HG03175 (cell line): ENCODE results near the gene MRPL40.
"Not testable (repeated sequence)": the region's sequence is repeated elsewhere in the genome, so short reads cannot be mapped to it uniquely, and the experiment has no call there.

Experiments
- ATAC-seq: cut with Tn5 transposase; IDR thresholded peaks from one replicate; pipeline ENCODE4 v1.9.1; 2021; ENCODE audit warnings: mild to moderate bottlenecking, moderate library complexity; ENCODE audit not compliant: unreplicated experiment

Gene MRPL40

DNA sequence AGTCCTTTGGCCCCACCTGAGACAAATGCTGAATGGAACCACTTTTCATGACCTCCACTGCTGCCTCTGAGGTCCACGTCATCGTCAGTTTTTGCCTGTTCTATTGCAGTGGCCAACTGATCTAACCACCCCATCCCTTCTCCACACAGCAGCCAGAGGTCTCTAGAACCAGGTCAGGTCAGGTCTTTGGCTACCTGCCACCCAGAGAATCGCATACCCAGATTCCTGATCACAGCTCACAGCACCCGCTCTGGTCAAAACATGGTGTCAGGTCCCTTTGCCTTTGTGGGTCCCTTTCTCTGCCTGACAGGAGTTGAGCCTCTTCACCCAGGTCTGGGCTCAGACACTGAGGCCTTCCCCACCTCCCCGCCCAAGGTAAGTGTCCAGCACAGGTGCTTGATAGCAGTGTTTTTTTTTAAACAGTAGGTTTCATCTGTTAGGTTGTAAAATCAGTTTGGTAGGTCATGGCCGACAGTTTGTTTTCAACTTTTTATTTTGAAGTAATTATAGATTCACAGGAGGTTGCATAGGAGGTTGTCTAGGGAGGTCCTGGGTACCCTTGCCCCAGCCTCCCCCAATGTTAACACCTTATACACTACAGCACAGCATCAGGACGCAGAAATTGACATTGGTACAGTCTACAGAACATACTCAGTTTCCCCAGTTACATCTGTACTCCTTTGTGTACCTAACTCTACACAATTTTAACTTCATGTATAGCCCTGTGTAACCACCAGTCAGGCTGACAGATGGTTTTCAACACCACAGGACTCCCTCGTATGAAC is 8.3 kb downstream of the MRPL40 start:
- no peak for ATAC-seq

DNA sequence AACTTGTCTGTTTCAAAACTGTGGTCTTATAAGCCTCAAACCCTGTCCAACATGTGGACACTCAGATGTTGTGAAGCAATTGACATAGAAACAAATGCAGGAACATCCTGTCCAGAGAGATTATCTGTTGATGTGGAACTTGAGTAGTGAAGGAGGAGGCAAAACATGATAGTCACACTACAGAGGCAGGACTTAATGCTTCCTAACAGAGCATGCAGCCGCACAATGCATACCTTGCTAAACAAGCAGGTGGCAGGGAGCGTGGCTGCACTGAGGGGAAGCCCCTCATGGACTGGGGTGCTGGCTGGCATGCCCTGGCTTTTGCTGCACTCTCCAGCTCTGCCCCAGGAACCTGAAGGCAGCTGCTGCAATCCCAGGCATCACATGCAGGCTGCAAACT is 9.8 kb downstream of the MRPL40 start:
- ATAC-seq, result no peak

DNA sequence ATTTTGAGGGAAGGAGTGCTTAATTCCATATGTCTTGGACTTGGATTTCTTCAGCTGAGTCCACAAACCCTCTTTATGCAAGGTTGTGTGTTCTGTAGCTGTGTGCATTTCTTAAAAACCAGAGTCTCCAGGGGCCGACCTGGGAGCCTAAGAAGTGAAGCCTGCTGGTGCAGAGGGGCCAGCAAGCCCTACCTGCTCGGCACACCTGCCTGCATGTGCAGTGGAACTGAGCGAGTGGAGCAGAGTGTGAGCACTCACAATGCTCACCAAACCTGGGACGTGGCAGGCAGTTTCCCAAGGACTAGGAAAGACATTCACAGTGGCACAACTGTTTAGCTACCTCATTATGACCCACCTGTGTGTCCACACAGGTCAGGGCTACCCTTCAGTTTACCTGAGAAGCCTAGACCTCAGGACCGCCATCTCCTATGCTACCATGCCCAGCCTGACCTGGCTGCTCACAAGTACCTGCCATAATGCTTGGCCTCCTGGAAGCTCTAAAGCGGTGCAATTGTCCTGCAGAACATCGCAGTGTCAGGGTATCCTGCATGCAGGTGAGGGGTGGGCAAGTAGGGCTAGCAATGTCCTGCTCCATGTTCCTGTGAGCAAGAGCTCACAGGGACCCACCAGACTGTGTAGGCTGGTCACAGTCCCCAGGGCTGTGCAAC is 11.3 kb downstream of the MRPL40 start:
- ATAC-seq, result no peak

DNA sequence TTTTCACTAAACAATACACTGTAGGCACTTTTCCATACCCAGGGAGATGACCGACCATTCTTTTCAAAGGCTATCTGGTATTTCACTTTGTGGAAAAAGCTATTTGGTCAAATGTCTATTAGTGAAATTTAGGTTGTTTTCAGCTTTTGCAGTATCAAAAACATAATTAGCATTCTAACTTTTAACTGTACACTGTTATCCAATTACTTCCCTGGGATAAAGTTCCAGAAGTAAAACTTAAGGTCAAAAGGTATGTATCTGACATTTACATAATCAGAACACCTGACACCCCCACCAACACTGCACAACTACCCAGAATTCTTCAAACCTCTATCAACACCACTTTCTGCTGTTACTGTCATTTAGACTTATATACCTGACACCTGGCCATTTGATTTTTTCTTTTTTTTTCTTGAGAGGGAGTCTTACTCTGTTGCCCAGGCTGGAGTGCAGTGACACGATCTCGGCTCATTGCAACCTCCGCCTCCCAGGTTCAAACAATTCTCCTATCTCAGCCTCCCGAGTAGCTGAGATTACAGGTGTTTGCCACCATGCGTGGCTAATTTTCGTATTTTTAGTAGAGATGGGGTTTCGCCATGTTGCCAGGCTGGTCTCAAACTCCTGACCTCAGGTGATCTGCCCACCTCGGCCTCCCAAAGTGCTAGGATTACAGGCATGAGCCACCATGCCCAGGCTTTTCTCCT is 13.1 kb downstream of the MRPL40 start:
- ATAC-seq, result not testable (repeated sequence)

DNA sequence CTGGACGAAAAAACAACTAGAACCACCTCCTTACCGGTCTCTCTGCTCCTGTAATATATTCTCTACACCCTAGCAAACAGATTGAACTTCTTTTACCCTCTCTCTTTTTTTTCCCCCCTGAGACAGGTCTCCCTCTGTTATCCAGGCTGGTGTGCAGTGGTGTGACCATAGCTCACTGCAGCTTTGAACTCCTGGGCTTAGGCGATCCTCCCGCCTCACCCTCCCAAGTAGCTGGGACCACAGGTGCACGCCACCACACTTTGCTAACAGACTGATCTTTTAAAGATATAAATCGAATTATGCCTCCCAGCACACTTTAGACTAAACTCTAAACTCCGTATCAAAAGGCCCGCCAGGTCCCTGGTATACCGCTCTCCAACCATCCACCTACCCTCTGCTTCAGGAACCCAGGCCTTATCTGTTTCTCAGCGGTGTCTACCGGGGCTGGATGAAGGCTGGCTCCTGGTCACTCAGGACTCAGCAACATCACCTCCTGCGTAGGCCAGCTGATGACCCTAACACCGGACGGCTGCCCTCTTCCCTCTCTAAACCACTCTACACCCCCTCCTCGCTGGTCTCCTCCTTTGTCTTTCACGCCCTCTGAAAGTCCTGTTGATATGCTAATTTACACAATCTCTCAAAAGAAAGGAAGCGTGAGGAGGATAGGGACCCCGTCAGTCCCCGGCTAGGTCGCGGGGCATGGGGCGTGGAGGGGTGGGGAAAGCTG is 14.4 kb downstream of the MRPL40 start:
- ATAC-seq, result peak; percentile 8

DNA sequence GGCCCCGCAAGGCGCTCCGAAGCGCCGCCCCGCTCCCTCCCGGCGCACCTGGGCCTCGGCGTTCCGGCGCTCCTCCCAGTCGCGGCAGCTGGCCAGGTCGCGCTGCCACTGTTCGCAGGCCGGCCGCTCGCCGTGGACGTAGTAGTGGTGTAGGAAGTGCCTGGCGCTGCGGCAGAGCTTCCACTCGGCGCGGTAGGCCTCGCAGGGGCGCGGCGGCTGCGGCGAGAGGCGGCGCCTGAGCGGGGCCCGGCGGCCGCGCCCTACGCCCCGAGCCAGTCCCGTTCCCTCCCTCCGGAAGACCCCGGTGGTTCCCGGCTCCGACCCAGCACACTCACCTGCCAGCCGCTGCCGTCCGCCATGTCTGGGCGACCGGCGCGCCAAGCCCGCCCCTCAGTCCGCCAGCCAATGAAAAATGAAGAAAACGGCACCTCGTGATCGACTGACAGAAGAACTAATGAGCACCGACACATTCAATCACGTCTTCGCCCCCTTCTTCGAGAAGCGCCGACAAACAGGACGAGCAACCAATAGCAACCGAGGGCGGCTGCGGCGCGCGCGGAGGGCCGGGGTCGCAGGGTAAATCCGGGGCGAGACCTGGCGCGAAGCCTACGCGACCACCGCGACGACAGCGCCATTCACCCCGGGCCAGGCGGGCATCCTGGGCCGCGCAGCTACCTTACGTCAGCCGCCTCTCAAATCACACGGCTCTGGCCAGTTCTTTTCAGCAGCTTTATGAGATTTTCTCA is 15.2 kb downstream of the MRPL40 start, which contains the start of gene C22orf39:
C22orf39 (minus strand) TSS at position 382 of the 746 bp plus-strand sequence; CDS start at position 359, 23 bp downstream.
- peak; percentile 75 for ATAC-seq

DNA sequence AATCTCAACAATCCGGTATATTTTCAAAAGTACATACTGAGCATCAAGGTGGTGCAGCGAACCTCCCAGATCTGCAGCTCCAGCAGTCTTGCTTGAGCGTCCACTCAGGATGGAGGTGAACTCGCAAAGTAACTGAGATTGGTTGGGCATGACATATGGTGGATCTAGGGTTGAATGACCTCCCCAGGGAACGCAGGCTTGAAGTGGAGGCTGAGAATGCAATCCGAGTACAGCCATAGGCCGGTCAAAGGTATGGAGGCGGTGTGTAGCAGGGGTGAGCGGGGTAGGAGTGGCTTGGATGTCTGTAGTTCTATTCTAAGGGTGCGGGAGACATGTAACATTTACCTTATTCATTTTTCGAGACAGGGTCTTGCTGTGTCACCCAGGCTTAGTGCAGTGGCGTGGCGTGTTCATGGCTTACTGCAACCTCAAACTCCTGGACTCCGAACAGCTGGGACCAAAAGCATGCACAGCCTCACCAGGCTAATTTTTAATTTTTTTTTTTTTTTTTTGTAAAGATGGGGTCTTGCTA is 15.8 kb downstream of the MRPL40 start:
- ATAC-seq, result peak; percentile 51

DNA sequence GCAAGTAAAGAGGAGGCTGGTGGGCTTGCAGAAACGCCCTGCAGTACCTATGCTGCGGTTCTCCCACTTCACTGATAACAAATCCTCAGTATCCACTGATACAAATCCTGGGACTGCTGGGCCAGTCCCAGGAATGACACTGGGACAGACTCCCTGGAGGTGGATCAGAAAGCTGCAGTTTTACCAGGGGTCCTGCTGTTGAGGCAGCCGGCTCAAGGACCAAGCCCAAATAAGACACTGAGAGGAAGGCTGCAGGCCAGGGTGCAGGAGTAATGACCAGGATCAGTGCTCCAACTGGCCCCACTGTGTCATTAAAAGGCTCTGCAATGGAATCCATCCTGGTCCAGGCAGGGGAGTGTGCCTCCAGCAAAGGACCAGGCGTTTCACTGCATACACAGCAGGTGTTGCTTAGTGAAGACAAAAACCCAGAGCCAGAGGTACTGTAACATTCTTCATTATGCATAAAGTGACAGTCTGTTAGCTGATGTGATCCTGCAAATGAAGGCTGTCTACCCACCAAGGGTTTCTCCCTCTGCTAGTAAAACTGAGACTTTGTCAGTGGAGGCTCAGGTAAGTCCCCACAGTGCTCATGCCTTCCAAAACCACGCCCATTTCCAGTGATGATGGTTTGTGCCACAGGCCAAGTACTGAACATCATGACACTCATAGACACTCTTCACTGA is 16.5 kb downstream of the MRPL40 start:
- ATAC-seq, result no peak

DNA sequence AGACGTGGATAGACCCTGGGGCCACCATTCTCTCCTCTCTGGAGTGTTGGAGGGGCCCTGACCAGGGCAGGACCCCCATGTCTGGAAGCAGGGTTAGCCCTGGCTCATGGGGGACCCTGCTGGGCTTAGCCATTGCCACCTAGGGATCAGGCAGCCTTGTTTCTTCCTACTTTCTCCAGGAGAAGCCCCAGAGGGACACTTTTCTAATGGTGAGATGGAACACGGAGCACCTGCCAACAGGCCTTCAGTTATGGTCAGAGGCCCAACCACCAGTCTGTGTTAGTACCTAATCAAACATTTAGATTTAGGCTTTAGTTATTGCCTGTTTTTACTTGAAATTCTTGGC is 17.1 kb downstream of the MRPL40 start:
- ATAC-seq, result no peak

DNA sequence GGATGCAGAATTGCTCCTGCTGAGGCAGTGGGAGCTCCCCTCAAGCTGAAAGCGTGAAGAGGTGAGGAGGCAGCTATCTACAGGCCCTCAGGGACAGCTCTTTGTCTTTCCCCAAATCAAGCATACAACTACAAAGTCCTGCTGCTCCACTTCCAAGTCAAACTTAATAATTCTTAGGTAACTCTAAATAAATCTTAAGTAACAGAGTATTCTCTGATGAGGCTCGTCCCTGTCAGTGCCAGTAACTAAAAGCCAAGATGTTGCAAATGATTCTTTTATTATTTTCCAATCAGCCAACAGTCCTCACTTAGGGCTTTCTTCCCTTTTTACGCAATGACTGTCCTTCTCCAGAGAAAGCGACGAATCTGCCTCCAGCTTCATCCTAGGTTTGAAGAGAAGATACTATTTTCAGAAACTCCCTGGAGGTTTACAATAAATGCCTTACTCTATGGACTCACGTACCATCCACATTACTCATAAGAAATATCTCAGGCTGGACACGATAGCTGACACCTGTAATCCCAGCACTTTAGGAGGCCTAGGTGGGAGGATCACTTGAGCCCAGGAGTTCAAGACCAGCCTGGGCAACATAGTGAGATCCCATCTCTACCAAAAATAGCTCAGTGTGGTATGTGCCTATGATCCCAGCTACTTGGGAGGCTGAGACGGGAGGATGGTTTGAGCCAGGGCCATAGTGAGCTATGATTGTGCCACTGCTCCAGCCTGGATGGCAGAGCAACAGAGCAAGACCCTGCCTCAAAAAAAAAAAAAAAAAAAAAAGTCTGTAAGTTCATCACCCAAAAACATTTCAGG is 18.2 kb downstream of the MRPL40 start:
- ATAC-seq, result no peak

DNA sequence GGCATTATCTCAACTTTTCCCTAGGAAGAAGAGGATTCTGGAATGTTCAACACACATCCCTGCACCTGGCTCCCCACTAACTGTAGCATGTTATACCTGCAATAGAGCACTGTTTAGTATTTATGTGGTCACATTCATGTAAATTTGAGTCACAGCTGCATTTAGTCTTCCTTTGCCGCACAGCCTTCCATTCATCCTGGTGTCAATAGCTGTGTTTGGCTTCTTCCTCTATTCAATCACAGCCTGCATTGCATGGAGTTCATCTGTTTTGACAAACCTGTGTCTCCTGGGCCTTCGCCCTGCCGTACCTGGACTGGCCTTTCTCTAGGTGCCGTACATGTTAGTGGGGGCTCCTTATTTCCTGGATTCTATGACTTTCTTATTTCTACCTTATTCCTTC is 19.2 kb downstream of the MRPL40 start:
- no peak for ATAC-seq

DNA sequence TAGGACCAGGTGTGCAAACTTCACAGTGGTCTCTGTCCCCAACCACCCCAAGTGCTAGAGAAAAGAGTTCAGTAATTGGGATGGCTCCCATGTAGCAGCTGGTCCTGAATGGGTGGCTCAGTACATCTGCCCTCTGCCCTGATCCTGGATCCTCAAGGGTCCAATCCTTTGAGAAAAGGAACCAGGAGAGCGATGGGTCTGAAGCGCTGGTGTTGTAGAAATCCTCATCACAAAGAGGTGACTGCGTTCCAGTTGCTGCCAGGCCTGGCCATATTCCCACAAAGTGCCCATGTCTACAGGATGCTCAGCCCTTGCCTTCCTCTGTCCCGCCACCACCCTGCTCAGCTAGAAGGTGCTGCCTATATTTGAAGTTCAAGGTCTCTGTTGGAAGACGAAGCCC is 21.4 kb downstream of the MRPL40 start:
- no peak for ATAC-seq

DNA sequence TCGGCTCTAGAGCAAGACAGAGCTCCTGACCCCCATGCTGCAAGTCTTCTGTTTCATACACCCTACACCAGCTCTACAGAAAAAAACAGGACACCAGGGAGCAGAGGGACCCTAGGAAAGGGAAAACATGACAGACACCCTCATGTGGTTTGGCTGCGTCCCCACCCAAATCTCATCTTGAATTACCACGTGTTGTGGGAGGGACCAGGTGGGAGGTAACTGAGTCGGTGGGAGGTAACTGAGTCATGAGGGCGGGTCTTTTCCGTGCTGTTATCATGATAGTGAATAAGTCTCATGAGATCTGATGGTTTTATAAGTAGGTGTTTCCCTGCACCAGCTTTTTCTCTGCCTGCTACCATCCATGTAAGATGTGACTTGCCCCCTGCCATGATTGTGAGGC is 21.8 kb downstream of the MRPL40 start:
- ATAC-seq, result no peak

DNA sequence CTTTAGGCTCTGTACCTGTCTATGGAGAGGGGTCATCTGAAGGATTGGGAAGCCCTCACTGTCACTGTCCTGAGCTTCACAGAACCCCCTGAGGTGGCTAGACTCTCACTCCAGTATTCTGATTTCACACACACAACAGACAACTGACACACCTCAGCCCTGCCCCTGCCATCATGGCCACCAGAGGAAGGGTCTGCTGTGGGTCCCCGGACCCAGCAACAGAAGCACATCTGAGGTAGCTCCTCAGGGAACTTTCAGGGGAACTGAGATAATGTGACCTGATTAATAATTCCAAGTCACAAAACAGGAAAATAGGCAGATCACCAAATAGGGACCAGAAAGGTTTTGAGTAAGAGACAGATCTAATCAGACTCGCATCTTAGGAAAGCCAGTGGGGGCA is 22.7 kb downstream of the MRPL40 start:
- no peak for ATAC-seq

DNA sequence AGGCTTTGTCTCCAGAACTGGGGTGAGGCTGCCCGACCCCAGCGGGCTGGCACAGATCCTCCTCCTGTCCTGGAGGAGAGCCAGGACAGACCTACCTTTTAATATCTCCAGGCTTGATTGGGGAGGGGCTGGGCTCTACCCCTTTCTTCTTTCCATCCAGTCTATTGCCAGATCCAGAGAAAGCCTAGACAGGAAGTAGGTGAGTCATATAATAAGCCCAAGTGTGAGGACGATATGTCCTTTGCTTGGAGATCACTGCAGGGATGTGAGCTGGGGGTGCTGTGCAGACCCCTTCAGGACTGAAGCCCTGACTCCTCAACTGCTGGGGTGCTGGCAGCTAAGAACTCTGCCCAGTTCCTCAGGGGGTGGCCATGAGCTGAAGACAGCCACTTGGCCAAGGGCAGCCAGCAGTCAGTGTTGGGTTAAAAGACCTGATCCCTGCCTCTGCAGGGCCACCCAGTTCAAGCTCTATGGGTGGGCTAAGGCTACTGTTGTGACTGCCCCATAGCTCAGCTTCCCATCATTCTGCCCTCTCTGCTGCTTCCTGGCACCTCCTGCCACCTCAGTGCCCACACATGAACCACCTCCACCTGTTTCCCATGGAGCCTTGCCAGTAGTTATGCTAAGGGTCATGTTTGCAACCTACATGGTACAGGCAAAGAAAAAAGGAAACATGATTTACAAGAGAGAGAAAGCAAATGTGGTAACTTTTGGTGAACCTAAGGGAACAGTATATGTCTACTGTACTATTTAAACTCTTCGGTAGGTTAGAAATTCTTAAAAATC is 23.4 kb downstream of the MRPL40 start:
- ATAC-seq, result no peak

DNA sequence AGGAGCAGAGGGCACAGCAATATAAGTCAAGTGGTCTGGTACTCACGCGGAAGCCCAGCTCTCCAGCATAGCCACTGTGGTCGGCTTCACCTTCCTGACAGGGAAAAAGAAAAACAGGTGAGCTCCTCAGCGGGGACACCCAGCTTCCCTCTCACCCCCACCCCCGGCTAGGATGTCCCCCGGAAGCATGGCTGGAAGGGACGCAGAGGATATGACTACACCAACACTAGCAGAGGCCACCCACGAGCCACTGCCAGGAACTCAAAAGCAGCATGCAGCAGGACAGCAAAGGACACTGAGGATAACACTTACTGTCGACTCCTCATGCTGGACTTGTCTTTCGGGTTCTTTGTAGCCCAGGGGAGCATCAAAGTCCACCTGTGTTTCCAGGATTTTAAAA is 24.2 kb downstream of the MRPL40 start:
- no peak for ATAC-seq

DNA sequence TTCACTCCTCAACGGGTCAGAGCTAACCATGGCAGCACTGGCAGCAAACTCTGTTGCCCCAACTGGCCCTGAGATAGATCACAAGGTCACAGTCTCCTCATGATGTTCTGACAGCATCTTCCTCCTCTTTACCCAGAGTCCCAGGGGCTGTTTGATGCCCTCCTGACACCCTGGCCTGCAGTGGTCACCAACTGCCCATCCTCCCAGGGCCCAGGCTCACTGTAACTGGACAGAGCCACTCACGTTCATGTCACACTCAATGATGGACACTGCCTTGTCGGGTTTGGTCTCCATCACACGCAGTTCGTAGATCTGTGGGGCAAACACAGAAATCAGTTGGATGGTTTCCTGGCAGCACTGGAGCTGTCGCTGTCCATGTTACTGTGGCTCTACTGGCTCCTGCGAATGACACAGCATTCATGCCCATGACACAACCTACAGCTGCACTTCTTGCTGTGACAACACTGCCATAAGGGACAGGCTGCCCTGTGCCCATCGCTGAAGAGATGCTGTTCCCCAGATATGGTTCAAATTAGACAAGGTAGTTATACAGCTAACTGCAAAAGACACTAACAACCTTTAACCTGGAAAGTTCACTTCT is 25.6 kb downstream of the MRPL40 start:
- ATAC-seq, result no peak

DNA sequence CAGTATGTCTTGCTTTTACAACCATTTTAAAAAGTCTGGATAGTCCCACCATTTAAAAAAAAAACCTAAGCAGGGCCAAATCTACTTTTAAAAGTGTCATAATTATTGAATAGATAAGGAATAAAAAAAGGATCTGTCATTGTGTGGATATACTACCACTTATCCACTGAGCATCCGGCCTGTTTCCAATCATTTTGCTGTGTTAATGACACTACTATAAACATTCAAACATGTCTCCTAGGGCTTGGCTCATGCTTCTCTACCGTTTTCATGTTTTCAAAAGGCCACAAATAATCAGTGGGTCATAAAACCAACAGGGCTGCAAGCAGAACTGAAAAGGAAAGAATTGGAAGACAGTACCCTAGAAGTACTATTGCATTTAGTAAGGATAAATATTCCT is 27.7 kb downstream of the MRPL40 start:
- ATAC-seq, result no peak
